Trophoblast cell (in vitro differentiated cells and primary cell): Measurements from ENCODE around the gene SERINC2.
"Not testable (repeated sequence)": the region's sequence is repeated elsewhere in the genome, so short reads cannot be mapped to it uniquely, and the experiment has no call there.

Experiments used
- DNase-seq, 2 donors: peaks; one replicate each; pipeline ENCODE4 v3.0.0-alpha.2; 2016
- H2AFZ ChIP-seq: 2 replicates; pipeline ENCODE4 v1.6.1; 2013; ENCODE audit warnings: low read length, moderate library complexity, mild to moderate bottlenecking; ENCODE audit not compliant: insufficient read depth, poor library complexity
- H2AK5ac ChIP-seq: 2 replicates; pipeline ENCODE4 v1.6.1; 2013; ENCODE audit warnings: mild to moderate bottlenecking, low read length
- H2BK120ac ChIP-seq: 2 replicates; pipeline ENCODE4 v1.6.1; 2013; ENCODE audit warnings: low read length, mild to moderate bottlenecking, moderate library complexity; ENCODE audit not compliant: insufficient read depth, poor library complexity
- H2BK12ac ChIP-seq: 2 replicates; pipeline ENCODE4 v1.6.1; 2013; ENCODE audit warnings: mild to moderate bottlenecking, low read length, moderate library complexity
- H2BK5ac ChIP-seq: 2 replicates; pipeline ENCODE4 v1.6.1; 2013; ENCODE audit warnings: low read length, low read depth, moderate library complexity, mild to moderate bottlenecking; ENCODE audit not compliant: poor library complexity
- H3K14ac ChIP-seq: 2 replicates; pipeline ENCODE4 v1.6.1; 2013; ENCODE audit warnings: mild to moderate bottlenecking, low read length
- H3K18ac ChIP-seq: 2 replicates; pipeline ENCODE4 v1.6.1; 2013; ENCODE audit warnings: mild to moderate bottlenecking, low read length
- H3K23ac ChIP-seq: 2 replicates; pipeline ENCODE4 v1.6.1; 2013; ENCODE audit warnings: low read length
- H3K27ac ChIP-seq: 2 replicates; pipeline ENCODE4 v1.5.1; 2013; ENCODE audit warnings: low read depth, mild to moderate bottlenecking, inconsistent platforms, low read length, moderate library complexity
- H3K27me3 ChIP-seq: 2 replicates; pipeline ENCODE4 v1.6.1; 2013; ENCODE audit warnings: inconsistent platforms, mild to moderate bottlenecking, low read length, moderate library complexity; ENCODE audit not compliant: insufficient read depth
- H3K36me3 ChIP-seq, 2 experiments: 1 replicate in 1 of 2; 2 replicates in 1 of 2; pipeline ENCODE4 v1.6.1; 2013; ENCODE audit warnings: low read length in 2 of 2, mild to moderate bottlenecking in 2 of 2, moderate library complexity in 1 of 2; ENCODE audit not compliant: insufficient read depth in 2 of 2, control insufficient read depth in 1 of 2
- H3K4ac ChIP-seq: 2 replicates; pipeline ENCODE4 v1.6.1; 2013; ENCODE audit warnings: low read depth, mild to moderate bottlenecking, low read length, moderate library complexity
- H3K4me1 ChIP-seq, 2 experiments: 1 replicate in 1 of 2; 2 replicates in 1 of 2; pipeline ENCODE4 v1.6.1; 2013; ENCODE audit warnings: low read length in 2 of 2, mild to moderate bottlenecking in 2 of 2, moderate library complexity in 1 of 2; ENCODE audit not compliant: insufficient read depth in 2 of 2, control insufficient read depth in 1 of 2
- H3K4me2 ChIP-seq: 2 replicates; pipeline ENCODE4 v1.6.1; 2013; ENCODE audit warnings: inconsistent platforms, mild to moderate bottlenecking, low read length, moderate library complexity
- H3K4me3 ChIP-seq: 2 replicates; pipeline ENCODE4 v1.5.1; 2013; ENCODE audit warnings: mild to moderate bottlenecking, low read depth, low read length, inconsistent platforms
- H3K79me1 ChIP-seq: one replicate; pipeline ENCODE4 v1.6.1; 2013; ENCODE audit warnings: low read length
- H3K79me2 ChIP-seq: 2 replicates; pipeline ENCODE4 v1.6.1; 2013; ENCODE audit warnings: low read length, mild to moderate bottlenecking; ENCODE audit not compliant: control insufficient read depth, insufficient read depth, poor library complexity
- H3K9ac ChIP-seq: 2 replicates; pipeline ENCODE4 v1.6.1; 2013; ENCODE audit warnings: mild to moderate bottlenecking, low read length
- H3K9me3 ChIP-seq: 2 replicates; pipeline ENCODE4 v1.6.1; 2013; ENCODE audit warnings: low read depth, mild to moderate bottlenecking, control low read depth, inconsistent platforms, low read length; ENCODE audit not compliant: insufficient read depth
- H4K12ac ChIP-seq: 2 replicates; pipeline ENCODE4 v1.6.1; 2013; ENCODE audit warnings: low read depth, mild to moderate bottlenecking, low read length, moderate library complexity
- H4K8ac ChIP-seq: 2 replicates; pipeline ENCODE4 v1.6.1; 2013; ENCODE audit warnings: low read depth, mild to moderate bottlenecking, low read length, moderate library complexity
- H4K91ac ChIP-seq: one replicate; pipeline ENCODE4 v1.6.1; 2013; ENCODE audit warnings: low read depth, mild to moderate bottlenecking, low read length, moderate library complexity
- WGBS: extraction: QIAGEN DNeasy Blood & Tissue Kit; methylation state at CpG from one replicate; pipeline ENCODE4 v1.1.7; 2013; ENCODE audit warnings: missing lambda C conversion rate; ENCODE audit not compliant: insufficient read length, insufficient coverage; ENCODE audit errors: extremely low coverage; 5-methylcytosine and 5-hydroxymethylcytosine counted together

SERINC2 gene

GRCh38 chr1:31472314-31472651, 59.3 kb downstream of the SERINC2 start:
- not testable (repeated sequence) for H3K79me2 ChIP-seq, H2AFZ ChIP-seq, H3K9me3 ChIP-seq, H3K27ac ChIP-seq, H3K23ac ChIP-seq, H3K4me3 ChIP-seq, H3K4me1 ChIP-seq, H3K9ac ChIP-seq, H3K79me1 ChIP-seq, H4K12ac ChIP-seq, H3K36me3 ChIP-seq, H2AK5ac ChIP-seq, H3K27me3 ChIP-seq, H3K4ac ChIP-seq, DNase-seq, H3K4me2 ChIP-seq, H4K8ac ChIP-seq
- H2BK5ac ChIP-seq = peak overlapping the region; percentile 56
- no CpG with 5 or more reads among the region's 4 CpGs for WGBS
- H3K18ac ChIP-seq = peak overlapping the region; percentile 45
- H3K14ac ChIP-seq = peak overlapping the region; percentile 74
- H4K91ac ChIP-seq = peak overlapping the region; percentile 47
- H2BK12ac ChIP-seq = peak overlapping the region; percentile 40
- peak overlapping the region; percentile 43 for H2BK120ac ChIP-seq

- WGBS = no CpG with 5 or more reads among the region's 1 CpG
Observed at GRCh38 chr1:31472673-31473072, 59.7 kb downstream of the SERINC2 start.

GRCh38 chr1:31473508-31473907, 60.5 kb downstream of the SERINC2 start:
- peaks cover 14% of the 10 kb centered on the region for H3K79me1 ChIP-seq
- H4K8ac ChIP-seq, H4K91ac ChIP-seq, H3K9ac ChIP-seq, H3K23ac ChIP-seq, H2AK5ac ChIP-seq, H2BK5ac ChIP-seq, H4K12ac ChIP-seq, H2BK12ac ChIP-seq, H3K27me3 ChIP-seq, H2AFZ ChIP-seq, H3K9me3 ChIP-seq, H3K4ac ChIP-seq, H3K4me3 ChIP-seq, H3K36me3 ChIP-seq, DNase-seq, H3K27ac ChIP-seq, H3K79me2 ChIP-seq, H3K4me2 ChIP-seq, H2BK120ac ChIP-seq, H3K18ac ChIP-seq, H3K14ac ChIP-seq: not testable (repeated sequence)
- peaks cover 11 to 16% of the 10 kb centered on the region in 2 experiments for H3K4me1 ChIP-seq

More at GRCh38 chr1:31472673-31473072, 59.7 kb downstream of the SERINC2 start:
- H4K8ac ChIP-seq, H3K79me1 ChIP-seq, H3K4ac ChIP-seq, H3K79me2 ChIP-seq, H3K4me2 ChIP-seq, DNase-seq, H3K4me3 ChIP-seq, H3K18ac ChIP-seq, H3K9me3 ChIP-seq, H3K9ac ChIP-seq, H2BK5ac ChIP-seq, H3K23ac ChIP-seq, H3K36me3 ChIP-seq, H2AFZ ChIP-seq, H4K12ac ChIP-seq, H3K27me3 ChIP-seq, H3K27ac ChIP-seq: not testable (repeated sequence)
- Histone ChIP-seq H3K4me1 (peaks cover 8 to 11% of the 10 kb centered on the region in 2 experiments), H4K91ac (peak overlapping the region; percentile 47), H2BK120ac (peak overlapping the region; percentile 43), H2BK12ac (peak overlapping the region; percentile 40), H2AK5ac (peak overlapping the region; percentile 61), H3K14ac (peak overlapping the region; percentile 74)

- not testable (repeated sequence) for H3K27me3 ChIP-seq, H3K4ac ChIP-seq, H3K27ac ChIP-seq, H3K9ac ChIP-seq, DNase-seq, H4K8ac ChIP-seq, H2AK5ac ChIP-seq, H3K9me3 ChIP-seq, H3K14ac ChIP-seq, H2BK12ac ChIP-seq, H2BK120ac ChIP-seq, H3K18ac ChIP-seq, H3K4me2 ChIP-seq, H3K36me3 ChIP-seq, H4K91ac ChIP-seq, H3K79me2 ChIP-seq, H2AFZ ChIP-seq, H2BK5ac ChIP-seq, H4K12ac ChIP-seq, H3K23ac ChIP-seq, H3K4me3 ChIP-seq
- WGBS = no CpG with 5 or more reads among the region's 7 CpGs
- H3K79me1 ChIP-seq = peaks cover 14% of the 10 kb centered on the region
- H3K4me1 ChIP-seq = peaks cover 11 to 16% of the 10 kb centered on the region in 2 experiments
Observed at GRCh38 chr1:31474567-31474966, 61.6 kb downstream of the SERINC2 start.
